Breast epithelium (tissue), 4 donors: ENCODE results near the gene ITGAX. TPM values are rescaled to one million over a fixed set of nuclear protein-coding genes. Genes with fewer than 3 reads are reported as not detected.
"Not testable (repeated sequence)": the region's sequence is repeated elsewhere in the genome, so short reads cannot be mapped to it uniquely, and the experiment has no call there.

ENCODE experiments used
- DNase-seq, 2 donors: peaks; one replicate each; pipeline ENCODE4 v3.0.0-alpha.2; 2019; ENCODE audit warnings: low spot score in 2 of 2
- H3K27ac ChIP-seq, 2 donors: fragments of 200-600 bp; sonication (generic) in 1 of 2; one replicate each; pipeline ENCODE4 v1.5.1; 2016 to 2019; ENCODE audit warnings: mild to moderate bottlenecking in 1 of 2
- H3K27me3 ChIP-seq, 2 donors: fragments of 200-600 bp; sonication (generic) in 1 of 2; one replicate each; pipeline versions ENCODE4 v1.5.1 to v1.6.0; 2017 to 2019; ENCODE audit warnings: control low read depth in 1 of 2, mild to moderate bottlenecking in 1 of 2
- H3K36me3 ChIP-seq: fragments of 200-600 bp; one replicate; pipeline ENCODE4 v1.5.1; 2019
- H3K4me1 ChIP-seq, 2 donors: fragments of 200-600 bp; sonication (generic); one replicate each; pipeline ENCODE4 v1.5.1; 2016 to 2019; ENCODE audit warnings: control low read depth in 1 of 2
- H3K4me3 ChIP-seq, 3 donors: fragments of 200-600 bp; sonication (generic); 1 replicate in 2 of 3; 2 replicates in 1 of 3; pipeline ENCODE4 v1.5.1; 2016 to 2019; ENCODE audit warnings: mild to moderate bottlenecking in 3 of 3, moderate library complexity in 2 of 3
- H3K9me3 ChIP-seq, 2 donors: fragments of 200-600 bp; sonication (generic) in 1 of 2; one replicate each; pipeline ENCODE4 v1.5.1; 2016 to 2019; ENCODE audit warnings: control low read depth in 1 of 2
- CTCF ChIP-seq, 3 donors: fragments of 450-650 bp; IDR thresholded peaks; one replicate each; pipeline ENCODE4 v1.5.1; 2016 to 2017; ENCODE audit warnings: antibody characterized with exemption in 3 of 3, mild to moderate bottlenecking in 3 of 3, moderate library complexity in 3 of 3
- POLR2A ChIP-seq: fragments of 450-650 bp; IDR thresholded peaks from one replicate; pipeline ENCODE4 v1.6.1; 2016; ENCODE audit warnings: antibody characterized with exemption, mild to moderate bottlenecking, moderate library complexity
- POLR2AphosphoS5 ChIP-seq, 3 donors: sonication (generic); formaldehyde crosslinking; IDR thresholded peaks; one replicate each; pipeline ENCODE4 v1.6.1; 2017; ENCODE audit warnings: antibody characterized with exemption in 3 of 3
- intact Hi-C: fragments of 100-400 bp; cut with DNase I; formaldehyde crosslinking; loops from one replicate; pipeline ENCODE4 v1.15.1; 2023; ENCODE audit warnings: low total_unique reads
- total RNA-seq, 3 donors: library from RNA; depleted of rRNA; stranded (reverse); fragments of >200 nt; gene quantifications; one replicate each; pipeline ENCODE4 v1.1.0, GENCODE V29; 2016

Gene ITGAX
- 10 to 100 TPM in 1 of 3 donors, 1 to 10 TPM in 2; 3.6 to 16.8 (median 5.1) TPM for total RNA-seq

GRCh38 chr16:31354394-31355291, at the start of gene ITGAX:
TSS of gene ITGAX (plus strand) at chr16:31355176. CDS start at chr16:31355255, 79 bp downstream.
- no peak within 1 kb of the TSS for H3K4me3 ChIP-seq
- no peaks in the 10 kb centered on the region for H3K9me3 ChIP-seq
- intact Hi-C loops = no loop called here
- TF ChIP-seq POLR2A = no peak
- TF ChIP-seq CTCF (IDR thresholded peaks at IDR 0.05) = no peak
- TF ChIP-seq POLR2AphosphoS5 (IDR thresholded peaks at IDR 0.05) = no peak
- H3K27me3 ChIP-seq = peaks cover 0 to 5% of the 10 kb centered on the region in 2 donors
- DNase-seq = no peak
- H3K27ac ChIP-seq = no peak within 1 kb of the TSS
- no peaks in the 10 kb centered on the region for H3K36me3 ChIP-seq
- H3K4me1 ChIP-seq = no peaks in the 10 kb centered on the region

- no peak for DNase-seq
- H3K9me3 ChIP-seq = no peaks in the 10 kb centered on the region
- H3K27ac ChIP-seq = no peak overlapping the region
- no peak for TF ChIP-seq POLR2A
- no peak for TF ChIP-seq POLR2AphosphoS5 (IDR thresholded peaks at IDR 0.05)
- no peak for TF ChIP-seq CTCF (IDR thresholded peaks at IDR 0.05)
- H3K4me3 ChIP-seq = no peak overlapping the region
- H3K4me1 ChIP-seq = no peaks in the 10 kb centered on the region
- intact Hi-C loops = no loop called here
- no peaks in the 10 kb centered on the region for H3K27me3 ChIP-seq
- no peaks in the 10 kb centered on the region for H3K36me3 ChIP-seq
Observed at GRCh38 chr16:31305219-31305618, 49.8 kb upstream of the ITGAX start.

- H3K4me1 ChIP-seq, DNase-seq, H3K27me3 ChIP-seq, H3K27ac ChIP-seq, H3K9me3 ChIP-seq, H3K36me3 ChIP-seq, H3K4me3 ChIP-seq, intact Hi-C loops: not testable (repeated sequence)
Observed at GRCh38 chr16:31308381-31308780, 46.6 kb upstream of the ITGAX start.

- Histone ChIP-seq H3K9me3 (peaks cover 11 to 28% of the 10 kb centered on the region in 2 donors), H3K4me3 (no peak overlapping the region), H3K27ac (no peak overlapping the region), H3K4me1 (no peaks in the 10 kb centered on the region), H3K27me3 (no peaks in the 10 kb centered on the region), H3K36me3 (no peaks in the 10 kb centered on the region)
- no peak for DNase-seq
- intact Hi-C loops = no loop called here
- TF ChIP-seq POLR2A (no peak), CTCF (IDR thresholded peaks at IDR 0.05) (no peak), POLR2AphosphoS5 (IDR thresholded peaks at IDR 0.05) (no peak)
Observed at GRCh38 chr16:31322500-31322899, 32.5 kb upstream of the ITGAX start.

- H3K4me1 ChIP-seq = no peaks in the 10 kb centered on the region
- peaks cover 11 to 26% of the 10 kb centered on the region in 2 donors for H3K9me3 ChIP-seq
- H3K27ac ChIP-seq = no peak overlapping the region
- peaks cover 0 to 9% of the 10 kb centered on the region in 2 donors for H3K27me3 ChIP-seq
- TF ChIP-seq POLR2A = no peak
- TF ChIP-seq POLR2AphosphoS5 (IDR thresholded peaks at IDR 0.05) = no peak
- TF ChIP-seq CTCF (IDR thresholded peaks at IDR 0.05) = no peak
- intact Hi-C loops = no loop called here
- H3K4me3 ChIP-seq = no peak overlapping the region
- no peaks in the 10 kb centered on the region for H3K36me3 ChIP-seq
- DNase-seq = no peak
Observed at GRCh38 chr16:31323959-31324629, 30.9 kb upstream of the ITGAX start.
